Lung (tissue), 12 donors: ENCODE measurements around the gene SLC44A1. TPM values are rescaled to one million over a fixed set of nuclear protein-coding genes. Genes with fewer than 3 reads are reported as not detected.

Source experiments
- ATAC-seq: fragments of 200-7000 bp; cut with Tn5 transposase; one replicate; pipeline ENCODE4 v1.9.1; 2020; ENCODE audit warnings: moderate number of reproducible peaks; ENCODE audit not compliant: insufficient read depth, low FRiP score
- DNase-seq, 3 donors: peaks; one replicate each; pipeline ENCODE4 v3.0.0-alpha.2; 2013 to 2017
- H3K27ac ChIP-seq, 2 donors: one replicate each; pipeline ENCODE4 v1.5.1; 2013; ENCODE audit warnings: mild to moderate bottlenecking in 2 of 2, moderate library complexity in 2 of 2, control low read depth in 1 of 2, inconsistent platforms in 1 of 2, low read depth in 1 of 2, low read length in 1 of 2
- H3K27me3 ChIP-seq, 3 donors: one replicate each; pipeline ENCODE4 v1.5.1; 2013; ENCODE audit warnings: low read length in 2 of 3; ENCODE audit not compliant: control insufficient read depth in 3 of 3, insufficient read depth in 3 of 3
- H3K36me3 ChIP-seq, 4 donors: one replicate each; pipeline ENCODE4 v1.5.1; 2013; ENCODE audit warnings: low read length in 4 of 4, mild to moderate bottlenecking in 1 of 4, moderate library complexity in 1 of 4; ENCODE audit not compliant: control insufficient read depth in 4 of 4, insufficient read depth in 4 of 4
- H3K4me1 ChIP-seq, 5 donors: one replicate each; pipeline ENCODE4 v1.5.1; 2013; ENCODE audit warnings: low read length in 5 of 5, mild to moderate bottlenecking in 2 of 5, moderate library complexity in 1 of 5; ENCODE audit not compliant: control insufficient read depth in 5 of 5, insufficient read depth in 5 of 5
- H3K4me3 ChIP-seq: one replicate; pipeline ENCODE4 v1.5.1; 2013; ENCODE audit warnings: mild to moderate bottlenecking, control low read depth, moderate library complexity
- H3K9ac ChIP-seq, 2 donors: one replicate each; pipeline ENCODE4 v1.5.1; 2013; ENCODE audit warnings: low read length in 2 of 2, control low read depth in 1 of 2; ENCODE audit not compliant: insufficient read depth in 1 of 2
- H3K9me3 ChIP-seq, 4 donors: one replicate each; pipeline ENCODE4 v1.5.1; 2013; ENCODE audit warnings: low read length in 3 of 4, mild to moderate bottlenecking in 1 of 4, moderate library complexity in 1 of 4; ENCODE audit not compliant: control insufficient read depth in 4 of 4, insufficient read depth in 3 of 4
- WGBS, 2 donors: extraction: QIAGEN DNeasy Blood & Tissue Kit; methylation state at CpG; one replicate each; pipeline ENCODE4 v1.1.7; 2013; 5-methylcytosine and 5-hydroxymethylcytosine counted together
- polyA plus RNA-seq, 2 donors: library from polyadenylated mRNA; stranded (reverse); fragments of 200-250 nt; gene quantifications; one replicate each; pipeline ENCODE4 v1.2.1, GENCODE V29; 2013
- total RNA-seq, 2 donors: library from RNA; depleted of rRNA in 1 of 2; stranded (reverse); fragments of >200 nt in 1 of 2; gene quantifications; one replicate each; pipeline ENCODE4 v1.2.1, GENCODE V29; 2014 to 2021
- TF ChIP-seq, protein P1 (sequence below): IDR thresholded peaks from 2 replicates; pipeline ENCODE4 v1.5.1; 2012; ENCODE audit warnings: mild to moderate bottlenecking; ENCODE audit errors: control extremely low read depth, extremely low read depth
- donor health status: control.
- donor health status: control.
- donor health status: Bipolar disorder and iron deficiency.
- donor health status: healthy.
- donor health status: DM: yes; HTN: yes; CAD: no.

Gene SLC44A1
- total and polyA plus RNA-seq, 4 donors, result 13.0 to 61.7 (median 33.8) TPM

- Histone ChIP-seq H3K36me3 (no peaks in the 10 kb centered on the region), H3K9ac (no peak overlapping the region), H3K27me3 (no peaks in the 10 kb centered on the region), H3K4me1 (peaks cover 0 to 3% (median 0%) of the 10 kb centered on the region in 5 donors), H3K4me3 (no peak overlapping the region), H3K27ac (no peak overlapping the region), H3K9me3 (peaks cover 0 to 1% (median 0%) of the 10 kb centered on the region in 4 donors)
- TF ChIP-seq, protein P1, sequence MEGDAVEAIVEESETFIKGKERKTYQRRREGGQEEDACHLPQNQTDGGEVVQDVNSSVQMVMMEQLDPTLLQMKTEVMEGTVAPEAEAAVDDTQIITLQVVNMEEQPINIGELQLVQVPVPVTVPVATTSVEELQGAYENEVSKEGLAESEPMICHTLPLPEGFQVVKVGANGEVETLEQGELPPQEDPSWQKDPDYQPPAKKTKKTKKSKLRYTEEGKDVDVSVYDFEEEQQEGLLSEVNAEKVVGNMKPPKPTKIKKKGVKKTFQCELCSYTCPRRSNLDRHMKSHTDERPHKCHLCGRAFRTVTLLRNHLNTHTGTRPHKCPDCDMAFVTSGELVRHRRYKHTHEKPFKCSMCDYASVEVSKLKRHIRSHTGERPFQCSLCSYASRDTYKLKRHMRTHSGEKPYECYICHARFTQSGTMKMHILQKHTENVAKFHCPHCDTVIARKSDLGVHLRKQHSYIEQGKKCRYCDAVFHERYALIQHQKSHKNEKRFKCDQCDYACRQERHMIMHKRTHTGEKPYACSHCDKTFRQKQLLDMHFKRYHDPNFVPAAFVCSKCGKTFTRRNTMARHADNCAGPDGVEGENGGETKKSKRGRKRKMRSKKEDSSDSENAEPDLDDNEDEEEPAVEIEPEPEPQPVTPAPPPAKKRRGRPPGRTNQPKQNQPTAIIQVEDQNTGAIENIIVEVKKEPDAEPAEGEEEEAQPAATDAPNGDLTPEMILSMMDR, result no peak
- ATAC-seq, result no peak
- WGBS, 2 donors, result 82 to 85% methylated on average over 9 of the region's 9 CpGs
- no peak for DNase-seq
Observed at GRCh38 chr9:105431424-105432246, 187.2 kb downstream of the SLC44A1 start.

- no peak for DNase-seq
- Histone ChIP-seq H3K4me1 (peaks cover 0 to 3% (median 0%) of the 10 kb centered on the region in 5 donors), H3K27me3 (no peaks in the 10 kb centered on the region), H3K9me3 (peaks cover 0 to 1% (median 0%) of the 10 kb centered on the region in 4 donors), H3K27ac (no peak overlapping the region), H3K36me3 (no peaks in the 10 kb centered on the region), H3K9ac (no peak overlapping the region), H3K4me3 (no peak overlapping the region)
- 81 to 93% methylated on average over 2 of the region's 2 CpGs for WGBS, 2 donors
- no peak for ATAC-seq
- TF ChIP-seq, protein P1, result no peak
Observed at GRCh38 chr9:105432247-105432842, 187.9 kb downstream of the SLC44A1 start.

DNA sequence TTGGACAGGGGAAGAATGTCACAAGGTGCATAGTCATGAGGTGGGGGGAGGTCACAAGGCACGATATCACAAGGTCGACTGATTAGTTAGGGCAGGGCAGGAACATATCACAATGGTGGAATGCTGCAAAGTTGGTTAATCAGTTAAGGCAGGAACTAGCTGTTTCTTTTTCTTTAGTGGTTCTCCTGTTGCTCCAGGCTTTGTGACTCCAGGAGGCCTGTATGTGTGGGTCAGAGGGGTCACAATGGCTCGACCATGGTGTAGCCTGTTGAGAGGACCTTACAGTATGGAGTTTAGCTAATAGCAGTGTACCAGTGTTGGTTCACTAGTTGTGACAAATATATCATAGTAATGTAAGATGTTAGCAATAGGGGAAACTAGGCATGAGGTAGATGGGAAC lies 191.0 kb downstream of the SLC44A1 start:
- 89 to 99% methylated on average over 3 of the region's 3 CpGs for WGBS, 2 donors

More for the DNA sequence above, 191.0 kb downstream of the SLC44A1 start:
- DNase-seq (no peak), ATAC-seq (no peak)
- no peak overlapping the region for H3K4me3 ChIP-seq
- no peak overlapping the region for H3K27ac ChIP-seq
- peaks cover 0 to 9% (median 0%) of the 10 kb centered on the region in 5 donors for H3K4me1 ChIP-seq
- no peaks in the 10 kb centered on the region for H3K27me3 ChIP-seq
- TF ChIP-seq, protein P1, result no peak
- peaks cover 0 to 1% (median 0%) of the 10 kb centered on the region in 4 donors for H3K9me3 ChIP-seq
- no peaks in the 10 kb centered on the region for H3K36me3 ChIP-seq
- no peak overlapping the region for H3K9ac ChIP-seq
